ENCODE data around the gene RXRB. TPM values are rescaled to one million over a fixed set of nuclear protein-coding genes. Genes with fewer than 3 reads are reported as not detected.

RXRB gene
- polyA plus RNA-seq, 1 donor (not counting 4 experiments of a cell fraction or from before 2014, with no cell fraction given) = 23.2 TPM

GRCh38 chr6:33204415-33205190 is 4.1 kb upstream of the RXRB start, which contains the start of gene HSD17B8:
Gene HSD17B8 (plus strand): TSS chr6:33204655. CDS start chr6:33204669, 14 bp downstream.
- Histone ChIP-seq H3K4me1 (ENCODE audit: control insufficient read depth, extremely low read depth, insufficient read depth, low read length) (peaks cover 46% of the 10 kb centered on the region), H3K36me3 (ENCODE audit: control insufficient read depth in 2 of 2, extremely low read depth in 1 of 2, insufficient read depth in 2 of 2, low read length in 2 of 2) (peaks cover 18 to 29% of the 10 kb centered on the region in 2 experiments), H3K9me3 (ENCODE audit: control insufficient read depth, low read depth, low read length) (no peaks in the 10 kb centered on the region), H2AFZ (ENCODE audit: control insufficient read depth, low read length) (peak within 1 kb of the TSS; percentile 50), H3K9me1 (ENCODE audit: control insufficient read depth, extremely low read depth, insufficient read depth, low read length) (peaks cover 5% of the 10 kb centered on the region), H3K4me3 (ENCODE audit: control insufficient read depth in 2 of 3, extremely low read depth in 1 of 3, insufficient read depth in 2 of 3, low read depth in 1 of 3, low read length in 3 of 3) (peak within 1 kb of the TSS; percentile 74 to 80 (median 79)), H3K79me2 (ENCODE audit: control insufficient read depth, insufficient read depth, low read length) (peaks cover 33% of the 10 kb centered on the region), H4K20me1 (ENCODE audit: control insufficient read depth, extremely low read depth, insufficient read depth, low read length) (no peaks in the 10 kb centered on the region), H3K4me2 (ENCODE audit: control insufficient read depth, extremely low read depth, insufficient read depth, low read depth, low read length) (peak within 1 kb of the TSS; percentile 98), H3K27ac (ENCODE audit: control insufficient read depth, insufficient read depth, low read length) (peak within 1 kb of the TSS; percentile 88), H3K9ac (ENCODE audit: control insufficient read depth, extremely low read depth, insufficient read depth, low read length) (peak within 1 kb of the TSS; percentile 88), H3K27me3 (ENCODE audit: control insufficient read depth, extremely low read depth, insufficient read depth, low read length) (no peaks in the 10 kb centered on the region)
- dilution Hi-C loops (cut with MboI; ENCODE audit: extremely low pct_ligation_motif_present, low sequenced_read_pairs) = no loop called here
- DNase-seq (ENCODE audit: low read depth, low spot score) = no peak
- TF ChIP-seq CTCF (optimal IDR thresholded peaks at IDR 0.05 in 1 of 3, IDR thresholded peaks at IDR 0.05 in 1 of 3, conservative IDR thresholded peaks at IDR 0.05 in 1 of 3; ENCODE audit: extremely low read depth in 1 of 3, insufficient read depth in 2 of 3, low read length in 3 of 3) = no peak
- TF ChIP-seq EZH2 (IDR thresholded peaks at IDR 0.05; ENCODE audit: low read length) = no peak
- no peak for FAIRE-seq

- no peaks in the 10 kb centered on the region for H4K20me1 ChIP-seq (ENCODE audit: control insufficient read depth, extremely low read depth, insufficient read depth, low read length)
- peak overlapping the region in 1 of 3 experiments; percentile 23 for H3K4me3 ChIP-seq (ENCODE audit: control insufficient read depth in 2 of 3, extremely low read depth in 1 of 3, insufficient read depth in 2 of 3, low read depth in 1 of 3, low read length in 3 of 3)
- peaks cover 5% of the 10 kb centered on the region for H3K9me1 ChIP-seq (ENCODE audit: control insufficient read depth, extremely low read depth, insufficient read depth, low read length)
- H3K9me3 ChIP-seq (ENCODE audit: control insufficient read depth, low read depth, low read length) = no peaks in the 10 kb centered on the region
- no peak overlapping the region for H3K9ac ChIP-seq (ENCODE audit: control insufficient read depth, extremely low read depth, insufficient read depth, low read length)
- FAIRE-seq (no peak), DNase-seq (ENCODE audit: low read depth, low spot score) (no peak)
- peaks cover 18 to 26% of the 10 kb centered on the region in 2 experiments for H3K36me3 ChIP-seq (ENCODE audit: control insufficient read depth in 2 of 2, extremely low read depth in 1 of 2, insufficient read depth in 2 of 2, low read length in 2 of 2)
- dilution Hi-C loops (cut with MboI; ENCODE audit: extremely low pct_ligation_motif_present, low sequenced_read_pairs) = no loop called here
- H3K79me2 ChIP-seq (ENCODE audit: control insufficient read depth, insufficient read depth, low read length) = peaks cover 37% of the 10 kb centered on the region
- no peak overlapping the region for H3K27ac ChIP-seq (ENCODE audit: control insufficient read depth, insufficient read depth, low read length)
- H2AFZ ChIP-seq (ENCODE audit: control insufficient read depth, low read length) = no peak overlapping the region
- H3K4me1 ChIP-seq (ENCODE audit: control insufficient read depth, extremely low read depth, insufficient read depth, low read length) = peaks cover 50% of the 10 kb centered on the region
- H3K4me2 ChIP-seq (ENCODE audit: control insufficient read depth, extremely low read depth, insufficient read depth, low read depth, low read length) = peak overlapping the region; percentile 98
- H3K27me3 ChIP-seq (ENCODE audit: control insufficient read depth, extremely low read depth, insufficient read depth, low read length) = no peaks in the 10 kb centered on the region
- TF ChIP-seq CTCF (optimal IDR thresholded peaks at IDR 0.05 in 1 of 3, IDR thresholded peaks at IDR 0.05 in 1 of 3, conservative IDR thresholded peaks at IDR 0.05 in 1 of 3; ENCODE audit: extremely low read depth in 1 of 3, insufficient read depth in 2 of 3, low read length in 3 of 3) = no peak
- TF ChIP-seq EZH2 (IDR thresholded peaks at IDR 0.05; ENCODE audit: low read length) = no peak
These were observed 3.6 kb upstream of the RXRB start for GRCh38 chr6:33204165-33204414.

All from keratinocyte (primary cell).